ENCODE results near the gene MFSD2B.
"Not testable (repeated sequence)": the region's sequence is repeated elsewhere in the genome, so short reads cannot be mapped to it uniquely, and the experiment has no call there.

The MFSD2B gene

GRCh38 chr2:24038786-24039499 is 29.1 kb downstream of the MFSD2B start:
- no peak for TF ChIP-seq CTCF (conservative IDR thresholded peaks at IDR 0.05)

GRCh38 chr2:24040511-24040910 is 30.6 kb downstream of the MFSD2B start:
- no peak for TF ChIP-seq CTCF (conservative IDR thresholded peaks at IDR 0.05)
- H3K27ac ChIP-seq = no peak overlapping the region

More at GRCh38 chr2:24038786-24039499, 29.1 kb downstream of the MFSD2B start:
- H3K27ac ChIP-seq = no peak overlapping the region

GRCh38 chr2:24043133-24043532 is 33.2 kb downstream of the MFSD2B start:
- not testable (repeated sequence) for H3K27ac ChIP-seq

- H3K27ac ChIP-seq = no peak overlapping the region
- TF ChIP-seq CTCF (conservative IDR thresholded peaks at IDR 0.05) = no peak
Observed at GRCh38 chr2:24045511-24046508, 35.9 kb downstream of the MFSD2B start.

- no peak for TF ChIP-seq CTCF (conservative IDR thresholded peaks at IDR 0.05)
- peak overlapping the region; percentile 66; the same call in 1 of the 2 replicates for H3K27ac ChIP-seq
Observed at GRCh38 chr2:24046599-24046929, 36.7 kb downstream of the MFSD2B start.

GRCh38 chr2:24046930-24047702 is 37.2 kb downstream of the MFSD2B start, which contains the start of gene WDCP:
Gene WDCP (minus strand): TSS chr2:24047391. CDS start chr2:24039494, 7,897 bp downstream.
- TF ChIP-seq CTCF (conservative IDR thresholded peaks at IDR 0.05) = no peak
- peak within 1 kb of the TSS; percentile 66 for H3K27ac ChIP-seq

GRCh38 chr2:24047703-24048033 is 37.8 kb downstream of the MFSD2B start:
- TF ChIP-seq CTCF (conservative IDR thresholded peaks at IDR 0.05) = no peak
- peak overlapping the region; percentile 66 for H3K27ac ChIP-seq
